ENCODE results near the gene GLYR1.

The GLYR1 gene

GRCh38 chr16:4799171-4799855 is 47.8 kb downstream of the GLYR1 start:
- no peak overlapping the region for H3K4ac ChIP-seq (ENCODE audit: low read depth, low read length)
- no peak overlapping the region for H2AFZ ChIP-seq (ENCODE audit: insufficient read depth, low read length, poor library complexity)
- H3K27me3 ChIP-seq (ENCODE audit: insufficient read depth, low read length): no peaks in the 10 kb centered on the region
- no peak overlapping the region for H2BK12ac ChIP-seq (ENCODE audit: low read length)
- H3K4me2 ChIP-seq (ENCODE audit: low read length): no peak overlapping the region
- no CpG with 5 or more reads among the region's 19 CpGs for WGBS (ENCODE audit: extremely low coverage, insufficient coverage, insufficient read length)
- no peak overlapping the region for H3K27ac ChIP-seq (ENCODE audit: low read depth, low read length)
- no peak overlapping the region for H3K4me3 ChIP-seq (ENCODE audit: low read depth, low read length)
- H2AK5ac ChIP-seq (ENCODE audit: low read length): no peak overlapping the region
- no peak overlapping the region for H3K14ac ChIP-seq (ENCODE audit: low read length)
- peaks cover 3% of the 10 kb centered on the region for H3K9me3 ChIP-seq (ENCODE audit: insufficient read depth, low read depth, low read length)
- no peak overlapping the region for H3K23ac ChIP-seq (ENCODE audit: low read length)
- H4K12ac ChIP-seq (ENCODE audit: low read depth, low read length): no peak overlapping the region
- no peak overlapping the region for H3K18ac ChIP-seq (ENCODE audit: low read length)
- H3K4me1 ChIP-seq (ENCODE audit: control insufficient read depth in 1 of 2, insufficient read depth in 2 of 2, low read length in 2 of 2): peaks cover 8 to 11% of the 10 kb centered on the region in 2 experiments
- peaks cover 6% of the 10 kb centered on the region for H3K79me1 ChIP-seq (ENCODE audit: low read length)
- H3K79me2 ChIP-seq (ENCODE audit: control insufficient read depth, insufficient read depth, low read length, poor library complexity): peaks cover 2% of the 10 kb centered on the region
- no peak overlapping the region for H4K8ac ChIP-seq (ENCODE audit: low read depth, low read length)
- H4K91ac ChIP-seq (ENCODE audit: low read depth, low read length): no peak overlapping the region
- peaks cover 22 to 27% of the 10 kb centered on the region in 2 experiments for H3K36me3 ChIP-seq (ENCODE audit: control insufficient read depth in 1 of 2, insufficient read depth in 2 of 2, low read length in 2 of 2)
- H3K9ac ChIP-seq (ENCODE audit: low read length): no peak overlapping the region
- H2BK120ac ChIP-seq (ENCODE audit: insufficient read depth, low read length, poor library complexity): no peak overlapping the region
- no peak for DNase-seq
- no peak overlapping the region for H2BK5ac ChIP-seq (ENCODE audit: low read depth, low read length, poor library complexity)

GRCh38 chr16:4798456-4798855 is 48.6 kb downstream of the GLYR1 start:
- Histone ChIP-seq H3K27me3 (ENCODE audit: insufficient read depth, low read length) (no peaks in the 10 kb centered on the region), H3K4me2 (ENCODE audit: low read length) (no peak overlapping the region), H3K9me3 (ENCODE audit: insufficient read depth, low read depth, low read length) (peaks cover 3% of the 10 kb centered on the region), H3K18ac (ENCODE audit: low read length) (no peak overlapping the region), H3K23ac (ENCODE audit: low read length) (no peak overlapping the region), H3K79me1 (ENCODE audit: low read length) (peaks cover 6% of the 10 kb centered on the region), H3K4me3 (ENCODE audit: low read depth, low read length) (no peak overlapping the region), H3K4me1 (ENCODE audit: control insufficient read depth in 1 of 2, insufficient read depth in 2 of 2, low read length in 2 of 2) (peaks cover 8 to 9% of the 10 kb centered on the region in 2 experiments), H3K79me2 (ENCODE audit: control insufficient read depth, insufficient read depth, low read length, poor library complexity) (peaks cover 2% of the 10 kb centered on the region), H2BK12ac (ENCODE audit: low read length) (no peak overlapping the region), H2AFZ (ENCODE audit: insufficient read depth, low read length, poor library complexity) (no peak overlapping the region), H4K91ac (ENCODE audit: low read depth, low read length) (no peak overlapping the region), H2AK5ac (ENCODE audit: low read length) (no peak overlapping the region), H3K36me3 (ENCODE audit: control insufficient read depth in 1 of 2, insufficient read depth in 2 of 2, low read length in 2 of 2) (peaks cover 15 to 21% of the 10 kb centered on the region in 2 experiments), H3K14ac (ENCODE audit: low read length) (no peak overlapping the region), H3K9ac (ENCODE audit: low read length) (no peak overlapping the region), H2BK120ac (ENCODE audit: insufficient read depth, low read length, poor library complexity) (no peak overlapping the region), H4K8ac (ENCODE audit: low read depth, low read length) (no peak overlapping the region), H3K27ac (ENCODE audit: low read depth, low read length) (no peak overlapping the region), H3K4ac (ENCODE audit: low read depth, low read length) (no peak overlapping the region), H2BK5ac (ENCODE audit: low read depth, low read length, poor library complexity) (no peak overlapping the region), H4K12ac (ENCODE audit: low read depth, low read length) (no peak overlapping the region)
- no peak for DNase-seq
- no CpG with 5 or more reads among the region's 16 CpGs for WGBS (ENCODE audit: extremely low coverage, insufficient coverage, insufficient read length)

GRCh38 chr16:4797805-4798252 is 49.3 kb downstream of the GLYR1 start:
- H3K18ac ChIP-seq (ENCODE audit: low read length): no peak overlapping the region
- no peak overlapping the region for H2BK5ac ChIP-seq (ENCODE audit: low read depth, low read length, poor library complexity)
- H4K91ac ChIP-seq (ENCODE audit: low read depth, low read length): no peak overlapping the region
- H2AFZ ChIP-seq (ENCODE audit: insufficient read depth, low read length, poor library complexity): no peak overlapping the region
- H3K9me3 ChIP-seq (ENCODE audit: insufficient read depth, low read depth, low read length): peaks cover 3% of the 10 kb centered on the region
- peaks cover 15 to 21% of the 10 kb centered on the region in 2 experiments for H3K36me3 ChIP-seq (ENCODE audit: control insufficient read depth in 1 of 2, insufficient read depth in 2 of 2, low read length in 2 of 2)
- H3K4me3 ChIP-seq (ENCODE audit: low read depth, low read length): no peak overlapping the region
- H2AK5ac ChIP-seq (ENCODE audit: low read length): no peak overlapping the region
- no peaks in the 10 kb centered on the region for H3K27me3 ChIP-seq (ENCODE audit: insufficient read depth, low read length)
- no peak overlapping the region for H4K12ac ChIP-seq (ENCODE audit: low read depth, low read length)
- WGBS (ENCODE audit: extremely low coverage, insufficient coverage, insufficient read length): no CpG with 5 or more reads among the region's 22 CpGs
- no peak overlapping the region for H2BK12ac ChIP-seq (ENCODE audit: low read length)
- H3K14ac ChIP-seq (ENCODE audit: low read length): no peak overlapping the region
- no peak for DNase-seq
- peaks cover 4% of the 10 kb centered on the region for H3K79me1 ChIP-seq (ENCODE audit: low read length)
- no peak overlapping the region for H3K9ac ChIP-seq (ENCODE audit: low read length)
- no peak overlapping the region for H3K27ac ChIP-seq (ENCODE audit: low read depth, low read length)
- H2BK120ac ChIP-seq (ENCODE audit: insufficient read depth, low read length, poor library complexity): no peak overlapping the region
- H4K8ac ChIP-seq (ENCODE audit: low read depth, low read length): no peak overlapping the region
- no peak overlapping the region for H3K4me2 ChIP-seq (ENCODE audit: low read length)
- no peak overlapping the region for H3K23ac ChIP-seq (ENCODE audit: low read length)
- H3K4ac ChIP-seq (ENCODE audit: low read depth, low read length): no peak overlapping the region
- H3K4me1 ChIP-seq (ENCODE audit: control insufficient read depth in 1 of 2, insufficient read depth in 2 of 2, low read length in 2 of 2): peaks cover 8% of the 10 kb centered on the region in 2 experiments
- H3K79me2 ChIP-seq (ENCODE audit: control insufficient read depth, insufficient read depth, low read length, poor library complexity): peaks cover 2% of the 10 kb centered on the region

GRCh38 chr16:4796982-4797804 is 49.9 kb downstream of the GLYR1 start:
- no peak overlapping the region for H3K18ac ChIP-seq (ENCODE audit: low read length)
- H4K91ac ChIP-seq (ENCODE audit: low read depth, low read length): no peak overlapping the region
- WGBS (ENCODE audit: extremely low coverage, insufficient coverage, insufficient read length): no CpG with 5 or more reads among the region's 21 CpGs
- H3K14ac ChIP-seq (ENCODE audit: low read length): no peak overlapping the region
- no peaks in the 10 kb centered on the region for H3K79me1 ChIP-seq (ENCODE audit: low read length)
- no peak overlapping the region for H2AFZ ChIP-seq (ENCODE audit: insufficient read depth, low read length, poor library complexity)
- H3K4ac ChIP-seq (ENCODE audit: low read depth, low read length): no peak overlapping the region
- H3K4me2 ChIP-seq (ENCODE audit: low read length): no peak overlapping the region
- H3K4me3 ChIP-seq (ENCODE audit: low read depth, low read length): no peak overlapping the region
- no peak overlapping the region for H2BK120ac ChIP-seq (ENCODE audit: insufficient read depth, low read length, poor library complexity)
- peaks cover 8% of the 10 kb centered on the region in 2 experiments for H3K4me1 ChIP-seq (ENCODE audit: control insufficient read depth in 1 of 2, insufficient read depth in 2 of 2, low read length in 2 of 2)
- peaks cover 3% of the 10 kb centered on the region for H3K9me3 ChIP-seq (ENCODE audit: insufficient read depth, low read depth, low read length)
- H2AK5ac ChIP-seq (ENCODE audit: low read length): no peak overlapping the region
- H3K27me3 ChIP-seq (ENCODE audit: insufficient read depth, low read length): no peaks in the 10 kb centered on the region
- DNase-seq: no peak
- H2BK5ac ChIP-seq (ENCODE audit: low read depth, low read length, poor library complexity): no peak overlapping the region
- H2BK12ac ChIP-seq (ENCODE audit: low read length): no peak overlapping the region
- H4K12ac ChIP-seq (ENCODE audit: low read depth, low read length): no peak overlapping the region
- H3K23ac ChIP-seq (ENCODE audit: low read length): no peak overlapping the region
- H3K36me3 ChIP-seq (ENCODE audit: control insufficient read depth in 1 of 2, insufficient read depth in 2 of 2, low read length in 2 of 2): peaks cover 15 to 21% of the 10 kb centered on the region in 2 experiments
- no peaks in the 10 kb centered on the region for H3K79me2 ChIP-seq (ENCODE audit: control insufficient read depth, insufficient read depth, low read length, poor library complexity)
- no peak overlapping the region for H3K27ac ChIP-seq (ENCODE audit: low read depth, low read length)
- no peak overlapping the region for H4K8ac ChIP-seq (ENCODE audit: low read depth, low read length)
- no peak overlapping the region for H3K9ac ChIP-seq (ENCODE audit: low read length)

Data from trophoblast cell (in vitro differentiated cells and primary cell).